Activated CD4-positive, alpha-beta T cell treated with anti-CD3 and anti-CD28 coated beads for 1 hour (primary cell): ENCODE measurements around the gene IKZF5.
A peak's percentile ranks its signal among the peaks of the same experiment; 100 is the strongest.

Experiments
- DNase-seq: peaks from one replicate; pipeline ENCODE4 v3.0.0-alpha.2; 2020

Gene IKZF5

GRCh38 chr10:123008355-123009104 lies at the start of gene IKZF5, which contains the start of gene ACADSB:
Gene IKZF5 (minus strand): TSS chr10:123008795. CDS start chr10:122998625, 10,170 bp downstream.
Gene ACADSB (plus strand): TSS chr10:123009006. CDS start chr10:123009030, 24 bp downstream.
- peak; percentile 93 for DNase-seq

- no peak for DNase-seq
These were observed 49.4 kb upstream of the IKZF5 start for GRCh38 chr10:123057968-123058367.

- no peak for DNase-seq
These were observed 37.6 kb upstream of the IKZF5 start for GRCh38 chr10:123045961-123046731.

GRCh38 chr10:123044391-123044790 lies 35.8 kb upstream of the IKZF5 start:
- no peak for DNase-seq

- DNase-seq, result no peak
These were observed 34.9 kb upstream of the IKZF5 start for GRCh38 chr10:123043409-123043925.

- DNase-seq, result no peak
These were observed 34.3 kb upstream of the IKZF5 start for GRCh38 chr10:123042708-123043408.

DNA sequence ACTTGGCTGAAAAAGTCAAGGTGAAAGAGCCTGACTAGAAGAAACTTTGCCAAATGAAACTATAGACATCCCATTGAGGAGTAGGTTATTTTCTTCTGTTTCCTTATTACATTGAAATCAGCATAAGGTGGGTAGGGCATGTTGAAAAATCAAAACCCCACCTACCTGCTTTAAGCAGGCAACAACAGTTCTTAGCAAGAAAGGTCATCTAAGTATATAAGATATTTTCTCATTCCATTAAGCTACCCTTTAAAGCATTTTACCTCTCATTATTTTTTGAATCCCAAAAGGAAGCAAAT lies 31.0 kb upstream of the IKZF5 start:
- no peak for DNase-seq

- DNase-seq, result no peak
These were observed 30.4 kb upstream of the IKZF5 start for GRCh38 chr10:123038782-123039631.

DNA sequence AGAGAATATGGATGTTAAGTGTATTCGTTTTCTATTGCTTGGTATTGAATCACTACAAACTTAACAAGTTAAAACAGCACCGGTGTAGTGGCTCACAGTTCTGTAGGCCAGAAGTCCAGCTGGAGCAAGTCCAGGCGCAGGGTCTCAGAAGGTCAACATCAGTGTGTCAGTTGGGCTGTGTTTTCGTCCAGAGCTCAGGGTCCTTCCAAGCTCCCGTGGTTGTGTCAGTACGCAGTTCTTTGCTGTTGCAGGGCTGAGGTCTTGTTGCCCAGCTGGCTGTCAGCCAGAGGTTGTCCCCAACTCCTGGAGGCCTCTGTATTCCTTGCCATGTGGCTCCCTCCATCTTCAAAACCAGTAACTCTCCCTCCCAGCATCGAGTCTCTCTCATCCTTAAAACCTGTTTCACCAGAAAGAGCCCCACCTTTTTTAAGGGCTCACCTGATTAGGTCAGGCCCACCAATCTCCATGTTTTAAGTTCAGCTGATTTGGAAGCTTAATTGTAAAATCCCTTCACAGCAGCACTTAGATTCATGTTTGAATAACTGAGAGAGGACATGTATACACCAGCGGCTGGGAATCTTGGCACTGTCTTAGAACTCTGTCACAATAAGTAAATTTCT lies 27.0 kb upstream of the IKZF5 start:
- no peak for DNase-seq

- no peak for DNase-seq
These were observed 25.7 kb upstream of the IKZF5 start for GRCh38 chr10:123034332-123034731.

DNA sequence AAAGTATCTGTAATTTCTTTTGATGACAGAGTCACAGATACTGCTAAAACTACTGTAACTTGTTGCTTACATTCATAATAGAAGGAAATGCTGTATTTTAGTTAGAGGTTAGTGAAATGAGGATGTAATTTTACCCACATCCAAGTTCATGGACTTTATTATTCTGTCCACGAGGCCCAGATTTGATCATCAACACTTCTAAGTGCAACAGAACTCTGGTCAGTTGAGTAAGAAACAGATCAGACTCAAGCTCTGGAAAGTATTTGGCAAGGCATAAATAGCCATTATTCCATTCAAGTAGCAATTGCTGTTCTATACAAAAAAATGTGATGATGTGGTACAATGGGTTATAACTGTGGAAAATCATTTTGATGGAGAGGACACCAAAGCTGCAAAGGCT lies 22.5 kb upstream of the IKZF5 start:
- no peak for DNase-seq

- no peak for DNase-seq
These were observed 19.3 kb upstream of the IKZF5 start for GRCh38 chr10:123027861-123028260.

GRCh38 chr10:123026302-123026701 lies 17.7 kb upstream of the IKZF5 start:
- no peak for DNase-seq

- DNase-seq, result no peak
These were observed 15.9 kb upstream of the IKZF5 start for GRCh38 chr10:123024540-123024939.

- no peak for DNase-seq
These were observed 12.9 kb upstream of the IKZF5 start for GRCh38 chr10:123021517-123021916.

GRCh38 chr10:123019941-123020703 lies 11.5 kb upstream of the IKZF5 start:
- DNase-seq, result no peak

DNA sequence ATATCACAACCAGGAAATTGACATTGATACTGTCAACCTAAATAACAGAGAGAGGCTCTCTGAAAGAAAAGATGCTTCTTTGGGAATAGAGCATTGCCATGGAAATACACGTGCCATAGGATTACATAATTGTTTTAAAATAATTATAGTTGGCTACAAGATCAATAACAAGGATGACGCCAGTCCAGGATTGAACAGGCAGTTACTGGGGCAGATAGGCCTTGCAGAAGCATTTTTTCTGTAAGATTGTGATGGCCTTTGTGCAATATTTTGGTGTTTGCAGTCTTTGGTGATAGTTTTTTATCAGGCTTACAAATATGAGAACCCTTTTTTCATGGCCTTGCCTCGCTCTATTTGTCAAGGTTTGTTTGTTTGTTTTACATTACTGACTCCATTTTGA lies 10.7 kb upstream of the IKZF5 start:
- DNase-seq, result no peak

DNA sequence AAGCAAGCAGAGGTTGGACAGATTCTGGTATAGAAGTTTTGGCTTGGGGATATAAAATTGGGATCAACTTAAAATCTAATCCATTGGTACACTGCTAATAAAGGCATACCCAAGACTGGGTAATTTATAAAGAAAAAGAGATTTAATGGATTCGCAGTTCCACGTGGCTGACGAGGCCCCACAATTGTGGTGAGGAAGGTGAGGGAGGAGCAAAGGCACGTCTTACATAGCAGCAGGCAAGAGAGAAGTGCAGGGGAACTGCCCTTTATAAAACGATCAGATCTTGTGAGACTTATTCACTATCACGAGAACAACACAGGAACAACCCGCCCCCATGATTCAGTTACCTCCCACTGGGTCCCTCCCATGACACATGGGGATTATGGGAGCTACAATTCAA lies 9.9 kb upstream of the IKZF5 start:
- DNase-seq, result no peak

- no peak for DNase-seq
These were observed 9.0 kb upstream of the IKZF5 start for GRCh38 chr10:123017421-123018165.

GRCh38 chr10:123016228-123016627 lies 7.6 kb upstream of the IKZF5 start:
- no peak for DNase-seq

DNA sequence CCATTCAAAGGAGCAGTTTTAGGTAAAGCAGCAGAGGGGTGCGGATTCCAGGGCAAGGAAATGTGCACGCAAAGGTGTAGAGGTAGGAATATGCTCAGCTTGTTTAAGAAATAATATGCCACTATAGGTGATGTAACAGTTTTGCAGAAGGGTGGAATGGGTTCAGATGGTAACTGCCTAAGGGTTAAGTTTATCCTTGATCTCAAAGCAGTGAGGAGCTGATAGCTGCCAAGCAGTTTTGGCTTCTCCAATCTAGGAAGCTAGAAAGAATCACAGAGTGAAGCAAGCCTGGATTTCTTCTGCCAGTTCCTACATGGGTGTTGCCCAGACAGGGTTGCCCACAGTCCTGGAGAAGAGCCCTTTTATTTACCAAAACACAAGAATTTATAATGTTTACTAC lies 6.2 kb upstream of the IKZF5 start:
- no peak for DNase-seq
